Natural killer cell (primary cell): ENCODE results near the gene RARB. TPM values are rescaled to one million over a fixed set of nuclear protein-coding genes. Genes with fewer than 3 reads are reported as not detected.

ENCODE experiments used
- ATAC-seq, 3 donors: fragments of 150-1000 bp in 2 of 3; fragments of 200-7000 bp in 1 of 3; cut with Tn5 transposase; 1 replicate in 1 of 3; 2 replicates in 2 of 3; pipeline ENCODE4 v1.10.0; 2021; ENCODE audit warnings: mild to moderate bottlenecking in 2 of 3, moderate library complexity in 2 of 3
- DNase-seq, 2 donors: peaks; one replicate each; pipeline versions ENCODE4 v3.0.0 to v3.0.0-alpha.2; 2013 to 2021; ENCODE audit warnings: mixed read lengths in 1 of 2
- H3K27ac ChIP-seq: one replicate; pipeline ENCODE4 v1.5.1; 2013; ENCODE audit warnings: mild to moderate bottlenecking, low read length
- H3K27me3 ChIP-seq: one replicate; pipeline ENCODE4 v1.6.1; 2013; ENCODE audit warnings: low read length; ENCODE audit not compliant: control insufficient read depth, insufficient read depth
- H3K36me3 ChIP-seq: one replicate; pipeline ENCODE4 v1.6.1; 2013; ENCODE audit warnings: low read length; ENCODE audit not compliant: control insufficient read depth, insufficient read depth
- H3K4me1 ChIP-seq: one replicate; pipeline ENCODE4 v1.6.1; 2013; ENCODE audit warnings: low read length; ENCODE audit not compliant: control insufficient read depth, insufficient read depth
- H3K4me3 ChIP-seq: one replicate; pipeline ENCODE4 v1.5.1; 2013; ENCODE audit warnings: low read length
- H3K9me3 ChIP-seq: one replicate; pipeline ENCODE4 v1.6.1; 2013; ENCODE audit warnings: low read length; ENCODE audit not compliant: control insufficient read depth, insufficient read depth
- H3K27ac Mint-ChIP-seq, 2 donors: one replicate each; pipeline ENCODE4 v1.8.0; 2022; ENCODE audit warnings: mild to moderate bottlenecking in 2 of 2, mixed read lengths in 2 of 2, moderate library complexity in 1 of 2
- H3K27me3 Mint-ChIP-seq, 2 donors: one replicate each; pipeline ENCODE4 v1.8.0; 2022; ENCODE audit warnings: low read depth in 2 of 2, mixed read lengths in 2 of 2
- H3K36me3 Mint-ChIP-seq: one replicate; pipeline ENCODE4 v1.8.0; 2022; ENCODE audit warnings: mixed read lengths
- H3K4me1 Mint-ChIP-seq, 2 donors: one replicate each; pipeline ENCODE4 v1.8.0; 2022; ENCODE audit warnings: mixed read lengths in 2 of 2
- H3K4me3 Mint-ChIP-seq: one replicate; pipeline ENCODE4 v1.8.0; 2022; ENCODE audit warnings: mild to moderate bottlenecking, moderate library complexity, mixed read lengths
- H3K9me3 Mint-ChIP-seq, 2 donors: one replicate each; pipeline ENCODE4 v1.8.0; 2022; ENCODE audit warnings: mixed read lengths in 2 of 2
- CTCF ChIP-seq: fragments of 200-600 bp; IDR thresholded peaks from one replicate; pipeline ENCODE4 v1.8.0; 2022; ENCODE audit warnings: antibody characterized with exemption
- WGBS: methylation state at CpG from one replicate; pipeline ENCODE4 v1.1.7; 2013; ENCODE audit warnings: missing lambda C conversion rate; ENCODE audit not compliant: insufficient coverage; 5-methylcytosine and 5-hydroxymethylcytosine counted together
- intact Hi-C: fragments of 100-400 bp; cut with micrococcal nuclease; formaldehyde crosslinking; loops from one replicate; pipeline ENCODE4 v1.14.2; 2022
- total RNA-seq, 4 donors: library from RNA; stranded (reverse); fragments of 120-200 nt in 1 of 4; gene quantifications; one replicate each; pipeline versions ENCODE4 v1.2.3 to v1.2.4, GENCODE V29; 2013 to 2022

RARB gene
- total RNA-seq, 3 donors from 2014 or later (not counting 1 experiment from before 2014, with no cell fraction given) = not detected

- no peak overlapping the region for H3K4me3 Mint-ChIP-seq
- no peaks in the 10 kb centered on the region for H3K36me3 Mint-ChIP-seq
- Histone ChIP-seq H3K27me3 (no peaks in the 10 kb centered on the region), H3K27ac (no peak overlapping the region), H3K36me3 (no peaks in the 10 kb centered on the region), H3K9me3 (no peaks in the 10 kb centered on the region), H3K4me1 (no peaks in the 10 kb centered on the region), H3K4me3 (no peak overlapping the region)
- H3K27me3 Mint-ChIP-seq = no peaks in the 10 kb centered on the region
- H3K4me1 Mint-ChIP-seq = peaks cover 13 to 17% of the 10 kb centered on the region in 2 donors
- TF ChIP-seq CTCF = no peak
- H3K9me3 Mint-ChIP-seq = no peaks in the 10 kb centered on the region
- ATAC-seq (no peak), DNase-seq (no peak)
- intact Hi-C loops = no loop called here
- no peak overlapping the region for H3K27ac Mint-ChIP-seq
- 82% methylated on average over 14 of the region's 14 CpGs for WGBS
These were observed 157.5 kb downstream of the RARB start for GRCh38 chr3:25585361-25586166.

- TF ChIP-seq CTCF = no peak
- 98% methylated on average over 4 of the region's 6 CpGs for WGBS
- no peaks in the 10 kb centered on the region for H3K9me3 ChIP-seq
- H3K4me3 ChIP-seq = no peak overlapping the region
- H3K36me3 ChIP-seq = no peaks in the 10 kb centered on the region
- Mint-ChIP-seq H3K9me3 (no peaks in the 10 kb centered on the region), H3K27me3 (no peaks in the 10 kb centered on the region), H3K4me1 (peaks cover 13 to 17% of the 10 kb centered on the region in 2 donors), H3K4me3 (no peak overlapping the region), H3K36me3 (no peaks in the 10 kb centered on the region), H3K27ac (no peak overlapping the region)
- no peaks in the 10 kb centered on the region for H3K27me3 ChIP-seq
- no peak overlapping the region for H3K27ac ChIP-seq
- intact Hi-C loops = no loop called here
- no peaks in the 10 kb centered on the region for H3K4me1 ChIP-seq
- DNase-seq (no peak), ATAC-seq (no peak)
These were observed 158.1 kb downstream of the RARB start for GRCh38 chr3:25586167-25586505.

DNA sequence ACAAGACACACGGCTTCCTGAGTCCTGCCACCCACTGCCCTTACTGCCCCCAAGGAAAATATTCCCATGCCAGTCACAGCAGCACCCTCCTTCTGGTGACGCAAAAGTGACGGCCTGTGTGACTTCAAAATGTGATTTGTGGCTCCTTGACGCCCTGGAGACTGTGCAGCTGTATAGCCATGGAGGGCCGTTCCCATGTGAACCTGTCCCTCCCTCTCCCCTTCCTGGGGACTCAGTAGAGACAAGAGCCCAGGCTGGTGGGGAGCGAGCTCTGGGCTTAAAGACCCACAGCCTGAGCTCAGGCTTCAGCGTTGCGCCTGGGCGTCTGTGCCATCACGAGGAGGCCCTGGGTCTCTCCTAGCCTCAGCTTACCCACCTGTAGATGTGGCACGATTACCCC lies 158.5 kb downstream of the RARB start:
- intact Hi-C loops = no loop called here
- Mint-ChIP-seq H3K27me3 (no peaks in the 10 kb centered on the region), H3K36me3 (no peaks in the 10 kb centered on the region), H3K4me3 (no peak overlapping the region), H3K9me3 (no peaks in the 10 kb centered on the region), H3K27ac (no peak overlapping the region), H3K4me1 (peaks cover 13 to 17% of the 10 kb centered on the region in 2 donors)
- no peaks in the 10 kb centered on the region for H3K9me3 ChIP-seq
- no peaks in the 10 kb centered on the region for H3K27me3 ChIP-seq
- DNase-seq = no peak
- 92% methylated on average over 11 of the region's 11 CpGs for WGBS
- TF ChIP-seq CTCF = no peak
- ATAC-seq = no peak
- H3K27ac ChIP-seq = no peak overlapping the region
- no peaks in the 10 kb centered on the region for H3K4me1 ChIP-seq
- no peaks in the 10 kb centered on the region for H3K36me3 ChIP-seq
- no peak overlapping the region for H3K4me3 ChIP-seq

- ATAC-seq = no peak
These were observed 159.0 kb downstream of the RARB start for GRCh38 chr3:25587094-25587493.

More at GRCh38 chr3:25587094-25587493, 159.0 kb downstream of the RARB start:
- Histone ChIP-seq H3K27me3 (no peaks in the 10 kb centered on the region), H3K9me3 (no peaks in the 10 kb centered on the region), H3K4me3 (no peak overlapping the region), H3K4me1 (no peaks in the 10 kb centered on the region), H3K36me3 (no peaks in the 10 kb centered on the region), H3K27ac (no peak overlapping the region)
- Mint-ChIP-seq H3K27me3 (no peaks in the 10 kb centered on the region), H3K27ac (no peak overlapping the region), H3K4me3 (no peak overlapping the region), H3K36me3 (no peaks in the 10 kb centered on the region), H3K9me3 (no peaks in the 10 kb centered on the region), H3K4me1 (peaks cover 13 to 17% of the 10 kb centered on the region in 2 donors)
- intact Hi-C loops = no loop called here
- TF ChIP-seq CTCF = no peak
- no CpG with 5 or more reads among the region's 1 CpG for WGBS
- no peak for DNase-seq
